Retina (tissue), 1 donor: ENCODE data around the gene CACTIN.
"Not testable (repeated sequence)": the region's sequence is repeated elsewhere in the genome, so short reads cannot be mapped to it uniquely, and the experiment has no call there.

ENCODE experiments used
- DNase-seq: peaks from one replicate; pipeline ENCODE4 v3.0.0-alpha.2; 2016

Gene CACTIN

GRCh38 chr19:3585301-3586126 lies 41.1 kb downstream of the CACTIN start, which contains the start of gene GIPC3:
Gene GIPC3, plus strand, starts transcription at chr19:3585478. Its CDS starts 120 bp downstream, at chr19:3585598.
- no peak for DNase-seq

GRCh38 chr19:3584036-3584802 lies 42.4 kb downstream of the CACTIN start:
- DNase-seq = not testable (repeated sequence)

GRCh38 chr19:3581792-3582191 lies 44.8 kb downstream of the CACTIN start:
- not testable (repeated sequence) for DNase-seq

- DNase-seq = no peak
These were observed 46.2 kb downstream of the CACTIN start for GRCh38 chr19:3580156-3580934.

GRCh38 chr19:3578390-3578789 lies 48.2 kb downstream of the CACTIN start:
- no peak for DNase-seq

- no peak for DNase-seq
These were observed 48.8 kb downstream of the CACTIN start for GRCh38 chr19:3577723-3578344.

- DNase-seq = peak; percentile 79
These were observed 49.7 kb downstream of the CACTIN start for GRCh38 chr19:3576696-3577443.

GRCh38 chr19:3575949-3576673 lies 50.5 kb downstream of the CACTIN start:
- no peak for DNase-seq

GRCh38 chr19:3575260-3575741 lies 51.3 kb downstream of the CACTIN start:
- no peak for DNase-seq

GRCh38 chr19:3573858-3574637 lies 52.5 kb downstream of the CACTIN start:
- peak; percentile 73 for DNase-seq

- DNase-seq = peak; percentile 57
These were observed 53.3 kb downstream of the CACTIN start for GRCh38 chr19:3573162-3573857.

GRCh38 chr19:3572855-3573161 lies 53.8 kb downstream of the CACTIN start, which contains the start of gene HMG20B:
Gene HMG20B, plus strand, starts transcription at chr19:3572944. Its CDS starts 366 bp downstream, at chr19:3573310.
- no peak for DNase-seq

GRCh38 chr19:3572132-3572854 lies 54.3 kb downstream of the CACTIN start:
- peak; percentile 99 for DNase-seq

GRCh38 chr19:3570606-3571011 lies 56.0 kb downstream of the CACTIN start:
- DNase-seq = no peak

- not testable (repeated sequence) for DNase-seq
These were observed 56.5 kb downstream of the CACTIN start for GRCh38 chr19:3570042-3570441.

- no peak for DNase-seq
These were observed 61.5 kb downstream of the CACTIN start for GRCh38 chr19:3565139-3565538.

- no peak for DNase-seq
These were observed 62.7 kb downstream of the CACTIN start for GRCh38 chr19:3563709-3564524.
